DOHH2 (cell line): ENCODE results near the gene RPS28.

Experiments used
- H3F3A ChIP-seq: fragments of 200-600 bp; sonication (generic), shearing (Covaris generic); 2 replicates; pipeline ENCODE4 v1.6.0; 2016; ENCODE audit warnings: antibody characterized with exemption, mild to moderate bottlenecking; ENCODE audit not compliant: control insufficient read depth, insufficient read depth
- H3K27ac ChIP-seq: fragments of 200-600 bp; sonication (generic); 2 replicates; pipeline ENCODE4 v1.5.1; 2014; ENCODE audit warnings: low read depth, mild to moderate bottlenecking, low read length, moderate library complexity
- H3K27me3 ChIP-seq: fragments of 200-600 bp; sonication (generic); 2 replicates; pipeline ENCODE4 v1.6.1; 2014; ENCODE audit warnings: mild to moderate bottlenecking, low read length, mixed read lengths; ENCODE audit not compliant: control insufficient read depth
- H3K36me3 ChIP-seq: fragments of 200-600 bp; sonication (generic); 2 replicates; pipeline ENCODE4 v1.6.1; 2014; ENCODE audit warnings: mild to moderate bottlenecking, low read length, moderate library complexity, mixed read lengths; ENCODE audit not compliant: control insufficient read depth
- H3K4me1 ChIP-seq: fragments of 200-600 bp; sonication (generic); 2 replicates; pipeline ENCODE4 v1.6.1; 2014; ENCODE audit warnings: mild to moderate bottlenecking, low read length, mixed read lengths; ENCODE audit not compliant: control insufficient read depth
- H3K4me2 ChIP-seq: fragments of 200-600 bp; sonication (generic); 2 replicates; pipeline ENCODE4 v1.6.0; 2014; ENCODE audit warnings: mild to moderate bottlenecking, low read length, moderate library complexity
- H3K4me3 ChIP-seq: fragments of 200-600 bp; sonication (generic); 2 replicates; pipeline ENCODE4 v1.5.1; 2014; ENCODE audit warnings: mild to moderate bottlenecking, low read length, mixed read lengths
- H3K79me2 ChIP-seq: fragments of 200-600 bp; sonication (generic); 2 replicates; pipeline ENCODE4 v1.6.1; 2014; ENCODE audit warnings: mild to moderate bottlenecking, low read length, mixed read lengths; ENCODE audit not compliant: control insufficient read depth
- H3K9me2 ChIP-seq: fragments of 200-600 bp; sonication (generic); replicated peaks from 2 replicates; pipeline ENCODE4 v1.6.1; 2014; ENCODE audit warnings: mild to moderate bottlenecking, low read length, mixed read lengths; ENCODE audit not compliant: control insufficient read depth
- H3K9me3 ChIP-seq: fragments of 200-600 bp; sonication (generic); 2 replicates; pipeline ENCODE4 v1.6.1; 2014; ENCODE audit warnings: antibody characterized with exemption, low read length, mixed read lengths; ENCODE audit not compliant: control insufficient read depth, insufficient read depth
- H4K20me1 ChIP-seq: fragments of 200-600 bp; sonication (generic); 2 replicates; pipeline ENCODE4 v1.6.0; 2014; ENCODE audit warnings: low read depth, mild to moderate bottlenecking, antibody characterized with exemption, low read length, moderate library complexity; ENCODE audit not compliant: control insufficient read depth, insufficient read depth
- CTCF ChIP-seq: fragments of 200-600 bp; sonication (generic); IDR thresholded peaks from one replicate; pipeline ENCODE4 v1.5.1; 2014; ENCODE audit warnings: antibody characterized with exemption, mild to moderate bottlenecking, low read depth, low read length; ENCODE audit not compliant: poor library complexity, severe bottlenecking
- EZH2phosphoT487 ChIP-seq: fragments of 200-600 bp; sonication (generic); IDR thresholded peaks from 2 replicates; pipeline ENCODE4 v1.6.1; 2017; ENCODE audit warnings: borderline replicate concordance, mild to moderate bottlenecking, antibody characterized with exemption, low read length, moderate library complexity, mixed read lengths

The RPS28 gene

DNA sequence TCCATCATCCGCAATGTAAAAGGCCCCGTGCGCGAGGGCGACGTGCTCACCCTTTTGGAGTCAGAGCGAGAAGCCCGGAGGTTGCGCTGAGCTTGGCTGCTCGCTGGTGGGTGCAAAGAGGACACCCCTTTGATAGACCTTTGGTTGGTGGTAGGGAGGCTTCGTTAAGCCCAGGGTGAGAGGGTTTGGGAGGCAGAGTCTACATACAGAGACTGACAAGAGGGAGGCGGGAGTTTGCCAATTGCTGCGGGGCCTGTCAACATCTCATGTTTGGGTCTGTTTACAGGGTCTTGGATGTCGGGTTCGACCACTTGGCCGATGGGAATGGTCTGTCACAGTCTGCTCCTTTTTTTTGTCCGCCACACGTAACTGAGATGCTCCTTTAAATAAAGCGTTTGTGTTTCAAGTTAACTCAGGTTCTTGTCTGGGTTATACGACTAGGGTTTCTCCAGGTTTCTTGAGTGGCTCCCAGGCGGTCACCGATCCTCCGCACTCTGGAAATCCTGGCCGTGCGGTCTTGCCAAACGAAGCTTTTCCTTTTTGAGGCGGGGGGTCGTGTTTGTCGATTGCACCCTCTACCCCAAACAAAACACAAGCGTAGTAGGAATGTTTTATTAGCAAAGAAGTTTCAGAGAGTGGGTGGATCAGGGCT lies 816 bp downstream of the RPS28 start:
- Histone ChIP-seq H3K79me2 (peaks cover 59% of the 10 kb centered on the region), H4K20me1 (peaks cover 23% of the 10 kb centered on the region), H3K4me3 (peak overlapping the region; percentile 92), H3K9me3 (no peaks in the 10 kb centered on the region), H3K27me3 (peaks cover 3% of the 10 kb centered on the region; the same call in 1 of the 2 replicates), H3K27ac (peak overlapping the region; percentile 67), H3K9me2 (no peaks in the 10 kb centered on the region), H3K4me2 (peak overlapping the region; percentile 82), H3K36me3 (peaks cover 51% of the 10 kb centered on the region), H3F3A (peaks cover 42% of the 10 kb centered on the region), H3K4me1 (peaks cover 66% of the 10 kb centered on the region)
- TF ChIP-seq EZH2phosphoT487 (no peak), CTCF (no peak)

- TF ChIP-seq EZH2phosphoT487, result no peak
- no peak for TF ChIP-seq CTCF
- no peaks in the 10 kb centered on the region for H3K9me2 ChIP-seq
- H3K27ac ChIP-seq, result peak overlapping the region; percentile 67
- H3K4me1 ChIP-seq, result peaks cover 61% of the 10 kb centered on the region
- peaks cover 3% of the 10 kb centered on the region; the same call in 1 of the 2 replicates for H3K27me3 ChIP-seq
- peaks cover 48% of the 10 kb centered on the region for H3K36me3 ChIP-seq
- H3F3A ChIP-seq, result peaks cover 40% of the 10 kb centered on the region
- peaks cover 54% of the 10 kb centered on the region for H3K79me2 ChIP-seq
- peaks cover 23% of the 10 kb centered on the region for H4K20me1 ChIP-seq
- peak overlapping the region; percentile 92 for H3K4me3 ChIP-seq
- peak overlapping the region; percentile 82 for H3K4me2 ChIP-seq
- no peaks in the 10 kb centered on the region for H3K9me3 ChIP-seq
These were observed 1.3 kb downstream of the RPS28 start for GRCh38 chr19:8322638-8322997.

DNA sequence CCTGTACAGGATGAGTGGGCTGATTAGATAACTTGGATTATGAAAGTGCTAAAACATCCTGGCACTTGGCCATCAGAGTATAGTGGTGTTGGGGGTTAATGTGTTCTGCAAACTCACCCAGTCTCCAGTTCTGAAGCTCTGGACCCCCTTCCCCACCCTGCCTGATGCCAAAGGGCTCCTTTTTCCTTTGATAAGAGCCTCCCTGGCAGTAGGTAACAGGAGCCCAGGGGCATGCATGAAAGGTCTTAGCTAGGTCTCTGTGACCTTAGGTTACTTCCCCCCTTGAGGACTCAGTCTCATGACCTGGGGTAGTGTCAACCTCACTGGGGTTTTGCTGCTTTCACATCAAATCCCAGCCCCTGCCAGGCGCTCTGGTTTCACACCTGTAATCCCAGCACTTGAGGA lies 2.5 kb downstream of the RPS28 start:
- no peaks in the 10 kb centered on the region for H3K9me2 ChIP-seq
- H4K20me1 ChIP-seq, result peaks cover 23% of the 10 kb centered on the region
- H3K4me3 ChIP-seq, result peak overlapping the region; percentile 47; the same call in 1 of the 2 replicates
- H3K36me3 ChIP-seq, result peaks cover 44% of the 10 kb centered on the region
- H3K27ac ChIP-seq, result no peak overlapping the region
- TF ChIP-seq EZH2phosphoT487 (no peak), CTCF (no peak)
- H3F3A ChIP-seq, result peaks cover 38% of the 10 kb centered on the region
- peak overlapping the region; percentile 82 for H3K4me2 ChIP-seq
- H3K27me3 ChIP-seq, result peaks cover 7% of the 10 kb centered on the region; the same call in 1 of the 2 replicates
- peaks cover 44% of the 10 kb centered on the region for H3K79me2 ChIP-seq
- peaks cover 51% of the 10 kb centered on the region for H3K4me1 ChIP-seq
- H3K9me3 ChIP-seq, result no peaks in the 10 kb centered on the region
